K562 (cell line): ENCODE data around the gene TERT. TPM values are rescaled to one million over a fixed set of nuclear protein-coding genes. Genes with fewer than 3 reads are reported as not detected.

ENCODE experiments used
- ATF3 ChIP-seq, 2 experiments: fragments of 450-650 bp in 1 of 2; sonication (generic) in 1 of 2; formaldehyde crosslinking in 1 of 2; IDR thresholded peaks in 1 of 2; conservative IDR thresholded peaks in 1 of 2; 2 replicates each; pipeline versions ENCODE4 v1.6.1 to v1.8.1; 2016 to 2023; ENCODE audit warnings: mild to moderate bottlenecking in 2 of 2, moderate library complexity in 2 of 2, inconsistent platforms in 1 of 2, missing genetic modification reagents in 1 of 2
- FOXK1 ChIP-seq: sonication (generic); formaldehyde crosslinking; IDR thresholded peaks from 2 replicates; pipeline ENCODE4 v1.8.0; 2022; ENCODE audit warnings: missing genetic modification reagents, mild to moderate bottlenecking, borderline replicate concordance
- HLTF ChIP-seq: fragments of 450-650 bp; IDR thresholded peaks from 2 replicates; pipeline ENCODE4 v1.6.1; 2016
- JUND ChIP-seq, 2 experiments: IDR thresholded peaks; 2 replicates in 1 of 2; 3 replicates in 1 of 2; pipeline ENCODE4 v1.6.1; 2011; ENCODE audit warnings: borderline replicate concordance in 2 of 2, low read depth in 2 of 2, low read length in 2 of 2, improper control_type of control experiment in 1 of 2, missing biosample characterization in 1 of 2, missing genetic modification characterization in 1 of 2, missing genetic modification reagents in 1 of 2
- NKRF ChIP-seq: fragments of 450-650 bp; IDR thresholded peaks from 2 replicates; pipeline ENCODE4 v1.6.1; 2016; ENCODE audit warnings: borderline replicate concordance
- PHF8 ChIP-seq: fragments of 200-600 bp; sonication (generic); IDR thresholded peaks from 2 replicates; pipeline ENCODE4 v1.6.1; 2012; ENCODE audit warnings: mixed run types, mild to moderate bottlenecking, inconsistent platforms, low read length, moderate library complexity, borderline replicate concordance
- PRDM10 ChIP-seq: fragments of 450-650 bp; IDR thresholded peaks from 2 replicates; pipeline ENCODE4 v1.6.1; 2018; ENCODE audit not compliant: partially characterized antibody
- RCOR1 ChIP-seq, 2 experiments: IDR thresholded peaks; 2 replicates each; pipeline ENCODE4 v1.6.1; 2012; ENCODE audit warnings: low read depth in 2 of 2, low read length in 2 of 2, borderline replicate concordance in 1 of 2, improper control_type of control experiment in 1 of 2
- SMARCB1 ChIP-seq: IDR thresholded peaks from 2 replicates; pipeline ENCODE4 v1.6.1; 2011; ENCODE audit warnings: improper control_type of control experiment, low read depth; ENCODE audit not compliant: insufficient read length
- TFE3 ChIP-seq: fragments of 450-650 bp; formaldehyde crosslinking; IDR thresholded peaks from 2 replicates; pipeline ENCODE4 v1.4.0; 2020; ENCODE audit warnings: mild to moderate bottlenecking, mixed read lengths
- XRCC4 ChIP-seq: IDR thresholded peaks from one replicate; pipeline ENCODE4 v1.6.1; 2011; ENCODE audit not compliant: insufficient read depth, insufficient read length; ENCODE audit errors: extremely low read depth
- ZBTB9 ChIP-seq: fragments of 450-650 bp; formaldehyde crosslinking; IDR thresholded peaks from 2 replicates; pipeline ENCODE4 v1.4.0; 2020; ENCODE audit warnings: mild to moderate bottlenecking, moderate library complexity
- ZNF23 ChIP-seq: fragments of 250-450 bp; sonication (Bioruptor Pico); IDR thresholded peaks from 2 replicates; pipeline ENCODE4 v1.4.0; 2020; ENCODE audit warnings: mild to moderate bottlenecking
- ZNF449 ChIP-seq: fragments of 250-450 bp; sonication (Bioruptor Pico); IDR thresholded peaks from 2 replicates; pipeline ENCODE4 v1.8.0; 2022; ENCODE audit warnings: moderate library complexity, mild to moderate bottlenecking, inconsistent platforms
- polyA plus RNA-seq, 8 experiments: library from polyadenylated mRNA; depleted of rRNA in 4 of 8; stranded (reverse) in 5 of 8; unstranded in 3 of 8; fragments of >200 nt; fragmentation: Nextera tagmentation in 2 of 8; fragmentation: Illumina TruSeq in 1 of 8; extraction: Ambion mirVana in 2 of 8; extraction: Trizol in 1 of 8; gene quantifications; 2 replicates each; pipeline versions ENCODE4 v1.2.1 to v1.2.3, GENCODE V29; 2011 to 2014; ENCODE audit warnings: inconsistent platforms in 1 of 8, missing spikeins in 1 of 8
- total RNA-seq, 7 experiments: library from RNA; depleted of rRNA in 6 of 7; stranded (reverse); fragments of >200 nt in 6 of 7; fragmentation: Illumina TruSeq in 2 of 7; extraction: Trizol in 2 of 7; gene quantifications; 2 replicates each; pipeline versions ENCODE4 v1.2.1 to v1.2.3, GENCODE V29; 2011 to 2021; ENCODE audit warnings: low replicate concordance in 1 of 7

TERT gene
- total and polyA plus RNA-seq, 9 of the 15 experiments (the other 6 are each of a cell fraction or from before 2014, with no cell fraction given), result 0.08 to 4.5 (median 0.98) TPM; not detected in 1

GRCh38 chr5:1204693-1205242 is 90.1 kb downstream of the TERT start (continued):
- TF ChIP-seq PRDM10 (no peak), ZNF23 (no peak), RCOR1 (IDR thresholded peaks at IDR 0.05; ENCODE audit: borderline replicate concordance in 1 of 2, low read depth in 2 of 2, low read length in 2 of 2) (peak in 1 of 2 experiments; percentile 82; a peak in 2 of 4 replicates), XRCC4 (no peak), ZNF449 (CRISPR knock-in tag) (0 out of 2 replicates have a peak, but pooled peaks have one; percentile 39), NKRF (no peak), SMARCB1 (no peak), FOXK1 (CRISPR knock-in tag) (no peak), JUND (IDR thresholded peaks at IDR 0.05; ENCODE audit: borderline replicate concordance, low read depth, low read length) (no peak), JUND (tag; IDR thresholded peaks at IDR 0.05; ENCODE audit: borderline replicate concordance, low read depth, low read length) (peak; percentile 13; the same call in 1 of the 3 replicates), ZBTB9 (0 out of 2 replicates have a peak, but pooled peaks have one; percentile 37), TFE3 (CRISPR knock-in tag) (no peak), PHF8 (no peak), HLTF (no peak), ATF3 (IDR thresholded peaks at IDR 0.05) (no peak), ATF3 (CRISPR knock-in tag; conservative IDR thresholded peaks at IDR 0.05) (no peak)
